Measurements from ENCODE around the gene CAPNS2.
"Not testable (repeated sequence)": the region's sequence is repeated elsewhere in the genome, so short reads cannot be mapped to it uniquely, and the experiment has no call there.

CAPNS2 gene

DNA sequence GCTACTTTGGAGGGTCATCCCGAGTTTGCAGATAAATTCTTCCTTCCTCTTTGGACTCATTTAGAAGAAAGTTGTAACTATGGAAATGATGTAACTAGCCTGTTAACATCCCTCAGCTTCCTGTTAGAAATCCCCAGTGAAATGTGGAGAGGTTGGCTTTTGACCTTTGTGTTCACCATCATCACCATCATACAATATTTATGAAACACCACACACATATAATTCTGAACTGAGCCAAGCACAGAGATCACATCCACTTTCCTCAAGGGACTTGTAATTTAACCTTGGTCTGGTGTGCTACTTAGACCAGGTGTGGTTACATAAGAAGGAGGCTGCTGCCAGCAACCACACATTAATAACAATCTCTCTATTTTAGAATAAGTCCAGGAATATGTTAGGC lies 2.5 kb downstream of the CAPNS2 start:
- no peak for DNase-seq

DNA sequence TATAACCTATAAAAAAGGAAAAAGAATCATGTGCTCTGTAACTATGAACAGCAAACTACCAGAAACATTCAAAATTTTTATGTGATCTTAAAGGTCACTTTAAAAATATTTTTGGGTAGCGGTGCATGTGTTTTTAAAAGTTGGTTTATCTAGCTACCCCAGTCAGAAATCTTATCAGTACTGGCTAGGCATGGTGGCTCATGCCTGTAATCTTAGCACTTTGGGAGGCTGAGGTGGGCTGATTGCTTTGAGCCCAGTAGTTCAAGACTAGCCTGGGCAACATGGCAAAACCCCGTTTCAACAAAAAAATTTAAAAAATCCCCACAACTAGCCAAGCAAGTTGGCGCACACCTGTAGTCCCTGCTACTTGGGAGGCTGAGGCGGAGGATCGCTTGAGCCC lies 3.7 kb downstream of the CAPNS2 start:
- no peak for DNase-seq

DNA sequence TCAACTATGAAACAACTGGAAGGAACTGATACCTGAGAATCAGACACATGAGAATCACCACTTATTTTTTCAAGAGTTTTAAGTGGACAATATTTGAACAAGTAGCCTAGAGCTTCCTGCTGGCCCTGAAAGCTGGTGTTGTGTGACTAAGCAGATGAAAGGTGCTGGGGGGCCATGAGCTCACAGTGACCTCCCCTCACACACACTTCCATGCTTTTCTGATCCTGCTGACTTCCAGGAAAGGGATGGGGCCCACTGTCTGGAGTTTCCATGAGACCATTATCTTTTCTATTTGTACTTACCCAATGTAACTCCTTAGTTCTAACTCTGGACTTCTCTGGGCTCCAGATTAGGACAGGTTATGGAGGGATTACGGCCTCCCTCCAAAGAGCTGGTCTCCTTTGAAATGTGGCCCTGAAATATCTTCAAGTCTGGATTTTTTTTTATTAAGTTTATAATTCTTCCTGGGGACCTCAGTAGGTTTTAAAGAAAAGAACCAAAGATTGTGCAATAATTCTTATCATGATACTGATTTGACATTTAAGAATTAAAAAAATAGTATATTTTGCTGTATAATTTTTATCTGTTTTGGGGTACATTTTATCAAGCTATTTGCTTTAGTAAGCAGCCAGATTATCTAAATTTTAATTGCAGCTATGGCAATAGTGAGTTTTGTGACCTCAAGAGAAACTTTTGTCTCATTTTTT lies 4.9 kb downstream of the CAPNS2 start:
- DNase-seq, result no peak

DNA sequence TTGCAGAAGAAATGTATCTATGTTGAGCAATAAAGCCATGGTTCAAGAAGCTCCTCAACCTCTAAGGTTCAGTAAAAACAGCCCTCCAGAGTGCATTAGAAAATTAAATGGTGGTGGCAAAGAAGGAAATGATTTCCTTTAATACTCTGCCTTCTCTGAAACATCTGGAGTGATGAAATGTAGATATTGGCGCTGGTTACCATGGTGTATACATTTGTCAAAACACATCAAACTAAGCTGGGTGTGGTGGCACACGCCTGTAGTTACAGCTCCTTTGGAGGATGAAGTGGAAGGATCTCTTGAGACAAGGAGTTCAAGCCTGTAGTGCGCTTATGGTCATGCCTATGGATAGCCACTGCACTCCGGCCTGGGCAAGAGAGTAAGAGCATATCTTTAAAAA lies 6.0 kb downstream of the CAPNS2 start:
- DNase-seq, result no peak

DNA sequence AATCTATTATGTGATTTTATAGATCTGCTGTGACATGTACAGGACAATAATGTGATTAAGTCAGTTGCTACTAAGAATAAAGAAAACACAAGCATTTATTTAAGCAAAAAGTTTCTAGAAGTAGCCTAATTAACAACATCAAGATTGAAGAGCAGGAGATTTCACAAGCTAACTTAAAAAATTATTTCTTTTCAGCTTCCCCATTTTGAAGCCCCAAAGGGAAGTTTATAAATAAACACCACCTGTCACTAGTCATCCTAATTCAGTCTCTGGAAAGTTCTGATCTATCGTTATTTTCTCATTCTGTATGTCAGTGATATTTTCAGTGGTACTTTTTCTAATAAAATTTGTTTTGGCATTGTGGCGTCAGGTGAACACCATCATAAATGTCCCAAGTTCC lies 8.3 kb downstream of the CAPNS2 start:
- no peak for DNase-seq

DNA sequence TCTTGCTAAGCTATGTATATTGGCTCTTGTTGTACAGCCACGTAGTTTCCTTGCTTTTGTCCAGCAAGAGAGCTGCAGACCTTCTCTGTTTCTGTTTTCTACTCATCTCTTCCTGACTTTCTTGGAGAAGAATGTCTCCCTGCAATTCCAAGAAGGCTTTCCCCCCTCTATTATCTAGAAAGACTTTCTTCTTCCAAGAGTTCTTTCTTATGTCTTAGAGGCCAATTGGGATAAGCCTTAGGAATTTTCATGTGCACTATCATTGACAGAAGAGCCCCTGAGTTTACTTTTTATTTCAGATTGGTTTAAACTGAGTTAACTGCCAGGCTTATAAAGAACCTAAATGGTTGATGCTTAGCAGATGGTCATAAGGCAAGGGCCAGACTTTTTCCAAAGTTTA lies 9.0 kb downstream of the CAPNS2 start:
- DNase-seq, result no peak

DNA sequence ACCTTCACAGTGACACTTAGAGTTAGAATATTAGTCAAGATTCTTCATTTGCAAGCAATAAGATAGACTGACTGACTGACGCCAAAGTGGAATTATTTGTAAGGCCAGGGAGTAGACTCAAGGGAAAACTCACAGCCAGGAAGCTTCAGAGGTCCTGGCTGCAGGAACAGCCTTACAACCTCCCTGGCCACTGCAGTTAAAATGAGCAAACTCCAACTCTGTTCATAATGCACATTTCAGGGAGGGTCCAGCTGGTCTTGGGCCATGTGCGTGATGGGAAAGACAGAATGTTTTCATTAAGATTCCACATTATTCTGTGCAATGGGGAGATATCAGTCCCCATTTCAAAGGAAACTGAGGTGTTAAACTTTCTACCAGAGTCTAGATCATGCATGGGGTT lies 9.9 kb downstream of the CAPNS2 start:
- no peak for DNase-seq

DNA sequence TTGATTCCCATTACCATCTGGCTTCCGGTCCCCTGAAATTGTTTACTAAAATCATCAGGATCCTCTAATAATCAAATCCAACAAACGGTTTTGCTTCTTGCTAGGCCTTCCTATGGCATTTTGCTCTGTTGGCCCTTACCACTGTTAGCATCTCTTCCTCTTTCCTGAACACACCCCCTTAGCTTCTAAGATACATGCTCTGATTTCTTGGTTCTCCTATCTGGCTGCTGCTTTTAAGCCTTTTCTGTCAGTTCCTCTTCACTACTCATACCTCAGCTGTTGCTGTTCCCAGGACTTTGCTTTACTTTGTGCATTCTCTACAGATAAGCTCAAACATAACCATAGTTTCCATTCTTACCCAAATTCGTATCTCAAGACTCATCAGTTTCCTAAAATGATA lies 11.4 kb downstream of the CAPNS2 start:
- DNase-seq, result no peak

DNA sequence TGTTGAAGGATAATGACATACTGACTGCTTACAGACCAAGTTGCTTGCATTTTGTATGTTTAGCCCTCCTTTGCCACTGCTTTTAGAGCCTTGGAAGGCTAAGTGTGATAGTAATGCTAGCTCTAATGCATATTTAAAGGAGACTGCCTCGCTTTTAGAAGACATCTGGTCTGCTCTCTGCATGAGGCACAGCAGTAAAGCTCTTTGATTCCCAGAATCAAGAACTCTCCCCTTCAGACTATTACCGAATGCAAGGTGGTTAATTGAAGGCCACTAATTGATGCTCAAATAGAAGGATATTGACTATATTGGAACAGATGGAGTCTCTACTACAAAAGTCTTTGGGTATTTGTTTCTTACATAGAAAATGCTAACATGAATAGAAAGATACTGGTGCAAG lies 19.1 kb downstream of the CAPNS2 start:
- no peak for DNase-seq

DNA sequence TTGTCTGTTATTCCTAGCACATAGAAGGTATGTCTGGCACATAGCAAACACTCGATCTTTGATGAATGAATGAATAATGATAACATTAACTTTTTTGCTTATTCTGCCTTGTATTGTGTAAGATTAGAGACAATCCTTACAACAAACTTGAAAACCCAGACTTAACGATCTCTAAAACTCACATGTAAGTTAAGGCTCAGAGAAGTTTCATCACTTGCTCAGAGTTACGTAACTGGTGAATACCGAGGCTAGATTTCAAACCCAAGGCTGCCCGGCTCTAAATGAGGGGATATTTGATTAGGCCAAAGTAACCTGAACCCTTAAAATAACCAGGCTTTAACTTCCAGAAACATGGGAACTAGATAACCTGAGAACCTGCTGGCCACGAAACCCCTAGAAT lies 22.3 kb downstream of the CAPNS2 start:
- no peak for DNase-seq

DNA sequence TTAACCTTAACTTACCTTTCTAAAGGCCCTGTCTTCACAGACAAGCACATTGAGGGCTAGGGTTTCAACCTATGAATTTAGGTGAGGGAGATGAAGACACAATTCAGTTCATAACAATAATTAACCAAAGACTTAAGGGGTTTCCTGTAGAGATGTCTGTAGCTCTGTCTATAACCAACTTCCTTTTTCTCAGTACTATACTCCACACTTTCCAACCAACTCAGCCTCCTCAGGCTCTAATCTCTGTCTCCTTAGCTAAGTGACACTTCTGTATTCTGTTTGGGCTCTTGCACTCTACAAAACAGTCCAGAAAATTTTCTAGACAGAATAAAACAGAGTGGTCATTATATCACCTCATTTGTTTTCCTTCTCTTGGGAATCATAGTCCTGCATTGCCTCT lies 25.8 kb downstream of the CAPNS2 start:
- DNase-seq, result no peak

DNA sequence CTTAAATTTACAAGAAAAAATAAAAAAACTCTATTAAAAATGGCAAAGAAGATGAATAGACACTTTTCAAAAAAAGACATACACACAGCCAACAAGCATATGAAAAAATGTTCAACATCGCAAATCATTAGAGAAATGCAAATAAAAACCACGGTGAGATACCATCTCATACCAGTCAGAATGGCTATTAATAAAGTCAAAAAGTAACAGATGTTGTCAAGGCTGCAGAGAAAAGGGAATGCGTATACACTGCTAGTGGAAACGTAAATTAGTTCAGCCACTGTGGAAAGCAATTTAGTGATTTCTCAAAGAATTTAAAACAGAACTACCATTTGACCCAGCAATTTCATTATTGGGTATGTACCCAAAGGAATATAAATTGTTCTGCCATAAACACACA lies 31.4 kb downstream of the CAPNS2 start:
- no peak for DNase-seq

DNA sequence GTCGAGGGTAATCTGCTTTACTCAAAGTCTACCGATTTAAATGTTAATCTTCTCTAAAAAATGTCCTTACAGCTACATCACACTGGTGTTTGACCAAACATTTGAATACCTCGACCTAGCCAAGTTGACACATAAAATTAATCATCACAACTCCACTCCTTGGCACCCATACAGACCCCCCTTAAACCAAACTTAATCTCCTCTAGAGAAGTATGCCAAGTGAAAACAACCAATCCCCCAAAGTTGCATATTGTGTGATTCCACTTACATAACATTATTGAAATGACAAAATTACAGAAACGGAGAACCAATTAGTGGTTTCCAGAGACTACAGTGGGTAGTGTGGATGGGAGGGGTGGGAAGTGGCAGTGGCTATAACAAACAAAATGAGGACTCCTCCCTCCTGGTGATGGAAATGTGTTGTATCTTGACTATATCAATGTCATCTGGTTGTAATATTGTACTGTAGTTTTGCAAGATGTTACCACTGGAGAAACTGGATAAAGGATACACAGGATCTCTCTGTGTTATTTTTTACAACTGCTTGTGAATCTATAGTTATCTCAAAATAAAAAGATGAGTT lies 39.4 kb downstream of the CAPNS2 start:
- no peak for DNase-seq

DNA sequence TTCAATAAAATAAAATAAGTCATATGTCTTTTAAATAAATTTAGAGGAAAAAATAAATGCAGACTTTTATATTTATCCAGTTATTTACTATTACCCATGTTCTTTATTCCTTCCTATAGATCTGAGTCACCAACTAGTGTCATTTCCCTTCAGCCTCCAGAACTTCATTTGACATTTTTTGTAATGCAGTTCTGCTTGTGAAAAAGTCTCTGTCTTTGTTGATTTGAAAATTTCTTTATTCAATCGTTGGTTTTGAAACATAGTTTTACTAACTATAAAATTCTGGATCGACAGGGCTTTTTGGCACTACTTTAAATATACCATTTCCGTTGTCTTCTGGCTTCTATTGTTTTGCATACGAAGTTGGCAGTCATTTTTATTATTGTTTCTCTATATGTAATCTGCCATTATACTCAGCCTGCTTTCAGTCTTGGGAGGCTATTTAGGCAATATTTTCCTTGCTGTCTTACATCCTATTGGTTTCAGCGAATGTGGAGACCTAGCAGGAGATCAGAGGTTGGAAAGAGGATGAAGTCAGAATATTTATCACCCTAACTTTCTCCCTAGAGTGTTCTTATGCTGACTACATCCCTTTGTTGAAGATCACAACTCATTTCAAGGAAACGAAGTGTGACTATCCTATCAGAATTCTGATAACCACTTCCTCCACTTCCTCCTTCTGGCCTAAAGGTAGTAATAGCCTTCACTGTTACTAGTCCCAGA lies 47.3 kb downstream of the CAPNS2 start:
- DNase-seq, result no peak

DNA sequence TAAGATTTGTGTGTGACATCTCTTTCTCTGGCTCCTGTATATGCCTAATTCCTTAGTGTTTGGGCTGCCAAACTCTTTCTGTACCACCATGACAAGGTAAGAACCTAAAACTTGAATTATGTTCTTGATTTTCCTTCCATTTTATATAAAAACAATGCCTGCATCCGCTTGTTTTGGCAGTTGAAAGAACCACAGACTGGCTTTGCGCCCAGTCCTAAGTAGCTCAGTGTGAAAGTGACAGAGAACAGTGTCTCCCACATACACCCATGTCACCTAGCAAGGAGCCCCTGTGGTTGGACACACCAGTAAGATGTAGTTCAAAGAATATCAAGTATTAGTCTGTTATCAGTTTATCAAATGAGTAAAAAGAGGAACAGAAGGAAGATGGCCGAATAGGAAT lies 48.6 kb downstream of the CAPNS2 start:
- no peak for DNase-seq

DNA sequence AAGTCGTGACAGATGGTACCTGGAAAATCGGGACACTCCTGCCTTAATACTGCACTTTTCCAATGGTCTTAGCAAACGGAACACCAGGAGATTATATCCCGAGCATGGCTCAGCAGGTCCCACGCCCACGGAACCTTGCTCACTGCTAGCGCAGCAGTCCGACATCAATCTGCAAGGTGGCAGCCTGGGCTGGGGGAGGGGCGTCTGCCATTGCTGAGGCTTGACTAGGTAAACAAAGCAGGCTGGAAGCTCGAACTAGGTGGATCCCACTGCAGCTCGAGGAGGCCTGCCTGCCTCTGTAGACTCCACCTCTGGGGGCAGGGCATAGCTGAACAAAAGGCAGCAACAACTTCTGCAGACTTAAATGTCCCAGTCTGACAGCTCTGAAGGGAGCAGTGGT lies 49.2 kb downstream of the CAPNS2 start:
- not testable (repeated sequence) for DNase-seq

All from kidney glomerular epithelial cell (primary cell).